ENCODE data around the gene FNDC10. TPM values are rescaled to one million over a fixed set of nuclear protein-coding genes. Genes with fewer than 3 reads are reported as not detected.

Gene FNDC10
- total RNA-seq, 1 experiment from 2014 or later: 15.6 TPM

- CTCF ChIA-PET: no interaction called here
- no peaks in the 10 kb centered on the region for H3K27me3 ChIP-seq (replicated peaks; ENCODE audit: control insufficient read depth, insufficient read depth, low read length)
- POLR2A ChIA-PET: no interaction called here
- no peak overlapping the region for H3K4me3 Mint-ChIP-seq (ENCODE audit: unreplicated experiment)
- no peaks in the 10 kb centered on the region for H3K36me3 ChIP-seq (ENCODE audit: control insufficient read depth, insufficient read depth, low read length)
- intact Hi-C loops (cut with micrococcal nuclease; ENCODE audit: unreplicated experiment): no loop called here
- no TSS peak for BruUV-seq (replicated peaks)
- TF ChIP-seq, protein P1, sequence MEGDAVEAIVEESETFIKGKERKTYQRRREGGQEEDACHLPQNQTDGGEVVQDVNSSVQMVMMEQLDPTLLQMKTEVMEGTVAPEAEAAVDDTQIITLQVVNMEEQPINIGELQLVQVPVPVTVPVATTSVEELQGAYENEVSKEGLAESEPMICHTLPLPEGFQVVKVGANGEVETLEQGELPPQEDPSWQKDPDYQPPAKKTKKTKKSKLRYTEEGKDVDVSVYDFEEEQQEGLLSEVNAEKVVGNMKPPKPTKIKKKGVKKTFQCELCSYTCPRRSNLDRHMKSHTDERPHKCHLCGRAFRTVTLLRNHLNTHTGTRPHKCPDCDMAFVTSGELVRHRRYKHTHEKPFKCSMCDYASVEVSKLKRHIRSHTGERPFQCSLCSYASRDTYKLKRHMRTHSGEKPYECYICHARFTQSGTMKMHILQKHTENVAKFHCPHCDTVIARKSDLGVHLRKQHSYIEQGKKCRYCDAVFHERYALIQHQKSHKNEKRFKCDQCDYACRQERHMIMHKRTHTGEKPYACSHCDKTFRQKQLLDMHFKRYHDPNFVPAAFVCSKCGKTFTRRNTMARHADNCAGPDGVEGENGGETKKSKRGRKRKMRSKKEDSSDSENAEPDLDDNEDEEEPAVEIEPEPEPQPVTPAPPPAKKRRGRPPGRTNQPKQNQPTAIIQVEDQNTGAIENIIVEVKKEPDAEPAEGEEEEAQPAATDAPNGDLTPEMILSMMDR (IDR thresholded peaks at IDR 0.05; ENCODE audit: insufficient read depth in 1 of 2, low read depth in 1 of 2, low read length in 1 of 2, severe bottlenecking in 1 of 2, unreplicated experiment in 1 of 2): no peak
- no peak overlapping the region for H3K4me3 ChIP-seq (ENCODE audit: low read depth, low read length)
- H3K4me1 ChIP-seq: no peaks in the 10 kb centered on the region
- no peak for DNase-seq
- peaks cover 39% of the 10 kb centered on the region for H3K36me3 Mint-ChIP-seq (ENCODE audit: insufficient read depth, unreplicated experiment)
- H3K4me1 Mint-ChIP-seq (ENCODE audit: low read depth, unreplicated experiment): no peaks in the 10 kb centered on the region
- no peaks in the 10 kb centered on the region for H3K9me3 Mint-ChIP-seq (ENCODE audit: unreplicated experiment)
- no peak overlapping the region for H3K27ac Mint-ChIP-seq (ENCODE audit: unreplicated experiment)
- H3K9me3 ChIP-seq: no peaks in the 10 kb centered on the region
- no peaks in the 10 kb centered on the region for H3K27me3 Mint-ChIP-seq (ENCODE audit: insufficient read depth, unreplicated experiment)
Measured at GRCh38 chr1:1556505-1556904, 43.4 kb downstream of the FNDC10 start.

- CTCF ChIA-PET: no interaction called here
- BruUV-seq (replicated peaks): no TSS peak
- peak overlapping the region; percentile 19 for H3K27ac Mint-ChIP-seq (ENCODE audit: unreplicated experiment)
Measured at GRCh38 chr1:1554926-1555915, 44.7 kb downstream of the FNDC10 start.

GRCh38 chr1:1554550-1554925, 45.4 kb downstream of the FNDC10 start:
- ChIA-PET POLR2A (no interaction called here), CTCF (no interaction called here)
- no peak overlapping the region for H3K4me3 Mint-ChIP-seq (ENCODE audit: unreplicated experiment)
- Histone ChIP-seq H3K36me3 (ENCODE audit: control insufficient read depth, insufficient read depth, low read length) (no peaks in the 10 kb centered on the region), H3K9me3 (no peaks in the 10 kb centered on the region), H3K4me1 (no peaks in the 10 kb centered on the region), H3K4me3 (ENCODE audit: low read depth, low read length) (no peak overlapping the region), H3K27me3 (replicated peaks; ENCODE audit: control insufficient read depth, insufficient read depth, low read length) (no peaks in the 10 kb centered on the region)
- H3K36me3 Mint-ChIP-seq (ENCODE audit: insufficient read depth, unreplicated experiment): peaks cover 38% of the 10 kb centered on the region
- DNase-seq: no peak
- intact Hi-C loops (cut with micrococcal nuclease; ENCODE audit: unreplicated experiment): no loop called here
- no peaks in the 10 kb centered on the region for H3K27me3 Mint-ChIP-seq (ENCODE audit: insufficient read depth, unreplicated experiment)
- H3K9me3 Mint-ChIP-seq (ENCODE audit: unreplicated experiment): no peaks in the 10 kb centered on the region
- no peaks in the 10 kb centered on the region for H3K4me1 Mint-ChIP-seq (ENCODE audit: low read depth, unreplicated experiment)
- no TSS peak for BruUV-seq (replicated peaks)
- TF ChIP-seq, protein P1 (IDR thresholded peaks at IDR 0.05; ENCODE audit: insufficient read depth in 1 of 2, low read depth in 1 of 2, low read length in 1 of 2, severe bottlenecking in 1 of 2, unreplicated experiment in 1 of 2): no peak
- H3K27ac Mint-ChIP-seq (ENCODE audit: unreplicated experiment): peak overlapping the region; percentile 19

More at GRCh38 chr1:1554926-1555915, 44.7 kb downstream of the FNDC10 start:
- H3K36me3 ChIP-seq (ENCODE audit: control insufficient read depth, insufficient read depth, low read length): no peaks in the 10 kb centered on the region
- POLR2A ChIA-PET: no interaction called here
- H3K4me1 ChIP-seq: no peaks in the 10 kb centered on the region
- no peaks in the 10 kb centered on the region for H3K9me3 ChIP-seq
- no peaks in the 10 kb centered on the region for H3K4me1 Mint-ChIP-seq (ENCODE audit: low read depth, unreplicated experiment)
- H3K4me3 ChIP-seq (ENCODE audit: low read depth, low read length): no peak overlapping the region
- no peak for DNase-seq
- H3K36me3 Mint-ChIP-seq (ENCODE audit: insufficient read depth, unreplicated experiment): peaks cover 34% of the 10 kb centered on the region
- H3K27me3 ChIP-seq (replicated peaks; ENCODE audit: control insufficient read depth, insufficient read depth, low read length): no peaks in the 10 kb centered on the region
- H3K9me3 Mint-ChIP-seq (ENCODE audit: unreplicated experiment): no peaks in the 10 kb centered on the region
- no peak overlapping the region for H3K4me3 Mint-ChIP-seq (ENCODE audit: unreplicated experiment)
- TF ChIP-seq, protein P1 (IDR thresholded peaks at IDR 0.05; ENCODE audit: insufficient read depth in 1 of 2, low read depth in 1 of 2, low read length in 1 of 2, severe bottlenecking in 1 of 2, unreplicated experiment in 1 of 2): no peak
- intact Hi-C loops (cut with micrococcal nuclease; ENCODE audit: unreplicated experiment): no loop called here
- H3K27me3 Mint-ChIP-seq (ENCODE audit: insufficient read depth, unreplicated experiment): no peaks in the 10 kb centered on the region

All from Caco-2 (cell line).